Pulmonary artery endothelial cell (primary cell): ENCODE measurements around the gene ANTXR1. TPM values are rescaled to one million over a fixed set of nuclear protein-coding genes. Genes with fewer than 3 reads are reported as not detected.
A peak's percentile ranks its signal among the peaks of the same experiment; 100 is the strongest.

Source experiments
- DNase-seq: peaks from one replicate; pipeline ENCODE4 v3.0.0-alpha.2; 2011; ENCODE audit warnings: low read depth, low spot score
- total RNA-seq: library from RNA; depleted of rRNA; stranded (reverse); fragments of >200 nt; gene quantifications from 2 replicates; pipeline ENCODE4 v1.2.3, GENCODE V29; 2014

ANTXR1 gene
- total RNA-seq, 1 donor from 2014 or later, result 8.8 TPM

DNA sequence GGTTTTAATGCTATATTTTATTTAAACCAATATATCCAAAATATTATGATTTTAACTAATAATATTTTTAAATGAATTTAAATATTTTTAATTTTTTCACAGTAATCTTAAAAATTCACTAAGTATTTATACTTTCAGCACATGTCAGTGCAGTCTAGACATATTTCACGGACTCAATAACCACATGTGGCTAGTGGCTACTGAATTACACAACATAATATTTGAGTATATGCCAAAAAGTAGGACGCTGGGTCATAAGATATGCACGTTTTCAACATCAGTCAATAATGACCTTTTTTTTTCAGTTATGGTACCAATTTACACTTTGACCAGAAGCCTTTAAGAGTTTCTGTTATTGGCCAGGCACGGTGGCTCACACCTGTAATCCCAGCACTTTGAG lies 256.4 kb downstream of the ANTXR1 start:
- no peak for DNase-seq

DNA sequence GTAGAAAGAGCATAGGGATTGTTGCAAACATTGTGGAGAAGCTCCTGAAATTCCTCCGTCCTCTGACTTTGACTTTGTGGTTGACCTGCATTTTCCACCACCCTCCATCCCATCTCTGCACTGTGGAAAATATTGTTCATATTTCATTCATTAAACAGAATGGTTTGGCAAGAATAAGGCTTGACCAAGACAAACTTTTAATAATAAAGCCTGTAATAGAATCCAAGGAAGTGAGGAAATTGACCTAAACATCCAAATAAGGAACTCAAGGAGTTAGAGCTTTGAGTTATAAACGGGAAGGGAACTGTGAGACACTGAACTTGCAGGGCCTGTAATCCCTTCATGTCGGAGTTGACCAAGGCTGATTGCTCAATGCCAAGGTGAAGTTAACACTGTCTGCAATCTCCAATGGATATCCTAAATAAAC lies 258.9 kb downstream of the ANTXR1 start:
- no peak for DNase-seq

DNA sequence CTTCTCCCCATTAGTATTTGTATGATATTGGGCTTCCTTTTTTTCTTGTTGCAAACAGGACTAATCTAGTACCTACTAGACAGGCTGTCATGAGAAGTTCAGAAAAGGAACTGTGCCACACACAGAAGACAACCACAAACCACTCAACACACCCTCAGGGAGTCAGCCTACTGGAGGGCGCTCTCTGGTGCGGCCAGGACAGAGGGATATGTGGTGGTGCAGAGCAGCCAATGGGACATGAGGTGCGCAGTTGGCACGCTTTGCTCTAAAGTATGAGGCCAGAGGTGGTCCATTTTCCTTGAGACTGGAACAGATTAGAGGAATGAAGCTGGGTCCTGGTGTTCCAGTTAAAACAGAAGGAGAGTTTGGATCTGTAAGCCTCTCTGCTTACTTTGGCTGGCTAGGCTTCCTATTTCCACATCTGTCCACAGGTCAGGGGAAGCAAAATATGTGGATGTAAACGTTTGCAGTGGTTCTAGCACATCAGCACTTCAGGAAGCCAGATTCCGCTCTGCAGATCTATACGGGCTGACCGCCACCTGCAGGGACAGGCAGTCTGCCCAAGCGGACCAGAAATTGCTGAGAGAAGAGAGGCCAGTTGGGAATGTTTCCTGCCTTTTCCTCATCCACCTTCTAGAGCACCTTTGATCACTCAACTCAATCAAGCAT lies 260.0 kb downstream of the ANTXR1 start:
- DNase-seq, result no peak

DNA sequence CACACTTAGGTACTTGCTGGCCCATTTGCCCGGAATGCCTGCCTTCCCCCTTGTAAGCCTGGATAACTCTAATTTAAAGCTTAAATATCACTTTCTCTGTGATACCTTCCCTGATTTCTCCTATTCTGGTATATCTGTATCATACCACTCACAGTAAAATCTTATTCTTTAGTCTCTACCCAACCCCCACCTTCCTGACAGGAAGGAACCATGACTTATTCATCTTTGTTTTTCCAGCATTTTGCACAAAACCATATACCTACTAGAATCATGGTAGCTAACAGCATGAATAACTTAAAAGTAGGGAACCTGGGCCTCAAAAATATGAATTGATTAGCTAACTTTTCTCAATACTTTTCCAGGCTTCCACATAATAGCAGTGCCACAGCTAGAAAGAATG lies 262.5 kb downstream of the ANTXR1 start:
- DNase-seq, result peak; percentile 32

DNA sequence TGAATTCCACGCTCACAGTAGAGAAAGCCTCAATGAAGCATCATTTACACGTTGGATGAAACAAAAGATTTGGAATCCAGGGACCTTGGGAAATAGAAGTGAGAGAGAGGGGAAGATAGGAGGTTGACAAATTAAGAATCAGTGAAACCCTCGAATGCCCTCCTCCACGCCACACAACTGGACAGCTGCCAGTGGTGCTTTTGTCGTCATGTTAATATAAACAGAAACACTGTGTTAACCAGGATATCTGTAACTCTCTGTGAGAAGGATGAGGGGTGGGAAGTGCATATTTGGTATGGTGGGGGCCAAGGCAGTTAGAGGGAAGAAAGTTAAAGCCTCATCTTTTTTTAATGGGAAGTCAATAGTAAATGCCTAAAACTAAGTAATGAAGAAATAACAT lies 265.4 kb downstream of the ANTXR1 start:
- DNase-seq, result no peak

GRCh38 chr2:69279211-69279610 lies 266.2 kb downstream of the ANTXR1 start:
- DNase-seq, result no peak

DNA sequence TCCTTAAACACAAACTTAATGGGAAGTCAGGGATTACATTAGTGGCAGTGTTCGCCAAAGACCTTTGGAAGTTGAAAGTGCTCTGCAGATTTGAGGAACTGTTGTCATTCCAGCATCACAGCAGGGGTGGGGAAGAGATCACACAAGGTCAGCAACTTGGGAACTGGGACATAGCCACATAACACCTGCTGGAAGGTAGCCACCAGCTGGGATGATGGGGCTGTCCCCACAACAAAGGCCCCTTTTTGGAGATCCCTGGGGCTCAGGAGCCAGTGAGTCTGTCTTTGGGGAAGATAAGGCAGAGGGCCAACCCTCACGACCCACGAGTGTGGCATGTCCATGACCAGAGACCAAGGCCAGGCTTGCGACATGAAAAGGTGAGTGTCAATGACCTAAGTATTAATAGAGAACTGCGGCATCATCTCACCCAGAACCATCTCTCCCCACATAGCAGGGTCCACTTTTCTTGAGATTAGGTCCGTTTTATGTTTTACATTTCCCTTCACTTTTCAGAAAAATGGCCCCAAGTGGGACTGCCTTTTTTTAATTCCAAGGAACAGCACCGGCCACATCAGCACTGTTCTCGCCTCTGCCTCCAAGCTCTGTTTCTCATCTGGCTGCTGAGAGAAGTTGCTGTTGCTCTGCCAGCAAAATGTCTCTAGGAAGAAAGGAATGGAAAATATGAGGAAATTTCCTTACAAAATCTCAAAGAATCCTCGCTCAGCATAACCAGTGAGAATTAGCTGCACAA lies 267.1 kb downstream of the ANTXR1 start:
- DNase-seq, result no peak

GRCh38 chr2:69280796-69281412 lies 267.9 kb downstream of the ANTXR1 start:
- DNase-seq, result no peak

GRCh38 chr2:69285379-69285894 lies 272.5 kb downstream of the ANTXR1 start:
- no peak for DNase-seq

DNA sequence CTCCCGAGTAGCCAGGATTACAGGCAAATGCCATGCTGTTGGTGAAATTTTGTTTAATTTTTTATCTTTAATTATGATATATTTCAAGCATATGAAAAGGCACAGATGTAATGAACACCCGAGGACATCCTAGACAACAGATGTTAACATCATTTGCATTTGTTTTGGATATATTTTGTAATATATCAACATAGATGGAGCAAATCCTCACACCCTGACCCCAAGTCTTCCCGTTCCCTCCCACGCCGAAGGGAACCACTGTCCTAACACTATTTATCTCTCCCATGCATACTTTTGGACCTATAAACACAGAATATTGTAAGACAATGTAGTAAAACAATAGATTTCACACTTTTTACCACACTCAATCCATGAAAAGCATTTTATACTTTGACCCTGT lies 274.6 kb downstream of the ANTXR1 start:
- DNase-seq, result no peak

DNA sequence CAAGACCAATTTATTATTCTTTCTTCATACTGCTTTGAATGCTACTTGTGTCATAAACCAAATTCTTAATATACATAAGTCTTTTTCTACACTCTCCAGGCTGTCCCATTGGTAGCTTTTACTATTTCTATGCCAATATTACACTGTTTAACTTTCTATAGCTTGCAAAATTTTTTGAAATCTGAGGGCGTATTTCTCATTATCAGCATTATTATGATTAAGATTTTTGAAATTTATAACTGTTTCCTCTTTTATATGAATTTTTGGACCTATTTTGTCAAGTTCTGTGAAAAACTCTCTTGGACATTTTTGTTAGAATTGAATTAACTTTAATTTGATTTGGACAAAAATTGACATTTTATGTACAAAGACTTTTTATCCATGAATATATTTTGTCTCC lies 275.4 kb downstream of the ANTXR1 start:
- no peak for DNase-seq

DNA sequence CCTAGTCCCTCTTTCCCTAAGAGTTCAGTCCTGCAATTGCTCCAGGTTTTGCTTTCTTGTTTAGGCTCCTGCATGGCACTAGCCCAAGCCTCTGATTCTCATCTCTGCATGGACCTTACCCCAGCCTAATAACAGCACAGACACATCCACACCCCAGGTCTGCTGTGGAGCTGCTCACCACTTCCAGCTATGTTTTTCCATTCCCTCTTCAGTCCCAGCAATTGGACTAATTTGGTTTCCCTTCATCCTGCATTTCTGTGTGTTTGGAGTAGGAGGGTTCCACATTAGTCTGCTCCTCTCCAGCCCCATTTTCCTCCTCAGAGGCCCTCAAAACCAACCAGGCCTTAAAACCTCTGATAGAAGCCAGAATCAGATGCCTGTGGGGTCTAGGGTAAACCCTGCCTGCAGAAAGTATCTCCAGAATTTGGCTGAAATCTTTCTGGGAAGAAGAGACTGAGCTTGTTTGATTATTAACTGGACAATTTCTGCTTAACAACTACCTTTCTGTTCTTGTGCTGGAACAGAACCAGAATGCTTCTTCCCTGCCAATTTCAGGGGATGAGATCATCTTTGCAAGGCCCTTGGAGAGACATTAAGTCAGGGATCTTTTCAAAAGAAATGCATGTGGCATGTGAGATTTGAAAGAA lies 278.1 kb downstream of the ANTXR1 start:
- no peak for DNase-seq

- DNase-seq, result no peak
Observed at GRCh38 chr2:69291721-69292120, 278.7 kb downstream of the ANTXR1 start.

DNA sequence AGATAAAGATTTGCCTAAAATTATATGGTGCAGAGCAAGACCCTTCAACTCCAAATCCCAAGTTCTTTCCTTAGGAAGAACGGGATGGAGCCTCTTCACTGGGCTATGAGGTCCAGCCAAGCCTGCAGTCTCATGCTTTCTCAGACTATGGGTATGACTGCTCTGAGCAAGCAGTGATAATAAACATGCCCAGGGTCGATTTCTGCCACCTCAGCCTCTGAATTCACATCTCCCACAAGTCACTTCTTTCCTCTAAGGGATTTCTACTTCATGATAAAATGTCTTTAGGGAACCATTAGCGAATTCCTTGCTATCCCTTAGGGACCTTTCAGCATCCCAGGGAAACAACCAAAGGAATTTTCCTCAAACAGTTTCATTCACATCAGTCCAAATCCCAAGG lies 279.3 kb downstream of the ANTXR1 start:
- DNase-seq, result no peak

DNA sequence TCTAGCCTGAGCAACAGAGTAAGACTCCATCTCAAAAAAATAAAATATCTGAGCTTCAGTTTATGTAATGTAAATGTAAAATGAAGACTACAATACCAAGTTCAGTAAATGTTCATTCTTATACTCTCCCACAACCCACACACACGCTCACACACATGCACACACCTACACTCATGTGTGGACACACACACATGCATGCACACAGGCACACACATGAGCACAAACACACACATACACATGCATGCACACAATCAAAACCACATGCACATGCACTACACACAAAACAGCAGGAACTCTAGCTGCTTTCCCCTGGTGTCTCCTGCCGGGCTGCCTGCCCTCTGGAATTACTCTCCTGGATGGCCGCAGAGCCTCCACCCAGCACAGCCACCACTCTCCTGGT lies 283.4 kb downstream of the ANTXR1 start:
- no peak for DNase-seq

- no peak for DNase-seq
Observed at GRCh38 chr2:69297216-69297615, 284.2 kb downstream of the ANTXR1 start.

- no peak for DNase-seq
Observed at GRCh38 chr2:69298261-69298660, 285.3 kb downstream of the ANTXR1 start.

DNA sequence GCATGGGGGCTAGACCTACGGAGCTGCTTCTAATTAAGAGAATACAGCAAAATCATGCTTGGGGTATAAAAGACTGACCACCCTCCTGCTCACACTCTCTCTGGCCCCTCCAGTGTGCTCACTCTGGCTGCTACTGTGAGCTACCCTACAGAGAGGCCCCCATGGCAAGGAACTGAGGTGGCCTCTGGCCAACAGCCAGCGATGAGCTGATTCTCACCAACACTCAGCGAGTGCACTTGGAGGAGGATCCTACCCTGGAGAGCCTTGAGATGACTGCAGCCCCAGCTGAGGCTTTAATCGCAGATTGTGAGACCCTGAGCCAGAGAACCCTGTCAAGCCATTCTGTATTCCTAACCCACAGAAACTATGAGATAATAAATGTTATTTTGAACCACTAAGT lies 285.9 kb downstream of the ANTXR1 start:
- no peak for DNase-seq
